IMR-90 (cell line): ENCODE measurements around the gene PACSIN2. TPM values are rescaled to one million over a fixed set of nuclear protein-coding genes. Genes with fewer than 3 reads are reported as not detected.
A peak's percentile ranks its signal among the peaks of the same experiment; 100 is the strongest.
"Not testable (repeated sequence)": the region's sequence is repeated elsewhere in the genome, so short reads cannot be mapped to it uniquely, and the experiment has no call there.

ENCODE experiments used
- ATAC-seq: fragments of 200-7000 bp; cut with Tn5 transposase; 2 replicates; pipeline ENCODE4 v1.9.1; 2020; ENCODE audit warnings: low read depth, mild to moderate bottlenecking, moderate library complexity
- BruUV-seq: library from RNA; stranded (reverse); fragments of 400-500 nt; replicated peaks from 2 replicates; lab custom pipeline; 2021; lab: Mats Ljungman, UMichigan
- CTCF ChIA-PET: fragments of 300-600 bp; formaldehyde crosslinking; extraction: SDS; loops from one replicate; lab custom pipeline; 2021; ENCODE audit warnings: antibody characterized with exemption; lab: Yijun Ruan, JAX
- POLR2A ChIA-PET: fragments of 300-600 bp; sonication (Branson Sonifier 250); formaldehyde crosslinking; loops from one replicate; lab custom pipeline; 2022; ENCODE audit warnings: antibody characterized with exemption; ENCODE audit not compliant: unreplicated experiment; lab: Charles Lee
- DNase-seq: peaks from one replicate; pipeline ENCODE4 v3.0.0; 2013
- H2AFZ ChIP-seq: replicated peaks from 2 replicates; pipeline ENCODE3; 2013; ENCODE audit warnings: low read length, mild to moderate bottlenecking; ENCODE audit not compliant: poor library complexity
- H2AK5ac ChIP-seq: 2 replicates; pipeline ENCODE4 v1.6.1; 2013; ENCODE audit warnings: low read depth, low read length, inconsistent platforms
- H2AK9ac ChIP-seq: replicated peaks from 2 replicates; pipeline ENCODE3; 2013; ENCODE audit warnings: mild to moderate bottlenecking, low read depth, low read length, moderate library complexity; ENCODE audit not compliant: poor library complexity
- H2BK120ac ChIP-seq: 2 replicates; pipeline ENCODE4 v1.6.1; 2013; ENCODE audit warnings: low read depth, low read length, inconsistent platforms
- H2BK15ac ChIP-seq: 3 replicates; pipeline ENCODE4 v1.6.1; 2013; ENCODE audit warnings: low read depth, low read length, inconsistent platforms
- H2BK20ac ChIP-seq: 2 replicates; pipeline ENCODE4 v1.6.1; 2013; ENCODE audit warnings: low read depth, mild to moderate bottlenecking, inconsistent platforms, low read length, moderate library complexity
- H2BK5ac ChIP-seq: 2 replicates; pipeline ENCODE4 v1.6.1; 2013; ENCODE audit warnings: mild to moderate bottlenecking, low read depth, low read length, inconsistent platforms; ENCODE audit not compliant: poor library complexity, severe bottlenecking
- H3K14ac ChIP-seq: replicated peaks from 2 replicates; pipeline ENCODE4 v1.6.1; 2013; ENCODE audit warnings: low read depth, low read length, inconsistent platforms
- H3K18ac ChIP-seq: 2 replicates; pipeline ENCODE4 v1.6.1; 2013; ENCODE audit warnings: low read depth, low read length, control low read depth
- H3K23ac ChIP-seq: 2 replicates; pipeline ENCODE4 v1.6.1; 2013; ENCODE audit warnings: low read depth, low read length, inconsistent platforms
- H3K27ac ChIP-seq: 2 replicates; pipeline ENCODE4 v1.5.1; 2013; ENCODE audit warnings: mild to moderate bottlenecking, control low read depth, low read length; ENCODE audit not compliant: insufficient read depth
- H3K27me3 ChIP-seq: 2 replicates; pipeline ENCODE4 v1.6.1; 2013; ENCODE audit warnings: low read length; ENCODE audit not compliant: control insufficient read depth, insufficient read depth
- H3K36me3 ChIP-seq: 2 replicates; pipeline ENCODE4 v1.6.1; 2013; ENCODE audit warnings: low read length, mixed read lengths; ENCODE audit not compliant: control insufficient read depth, insufficient read depth
- H3K4ac ChIP-seq: 2 replicates; pipeline ENCODE4 v1.6.1; 2013; ENCODE audit warnings: low read depth, low read length, inconsistent platforms
- H3K4me1 ChIP-seq: 2 replicates; pipeline ENCODE4 v1.6.1; 2013; ENCODE audit warnings: low read length, mixed read lengths; ENCODE audit not compliant: control insufficient read depth, insufficient read depth
- H3K4me2 ChIP-seq: 2 replicates; pipeline ENCODE4 v1.6.1; 2013; ENCODE audit warnings: low read depth, mild to moderate bottlenecking, control low read depth, low read length, moderate library complexity
- H3K4me3 ChIP-seq: 2 replicates; pipeline ENCODE4 v1.5.1; 2013; ENCODE audit warnings: low read depth, mild to moderate bottlenecking, control low read depth, low read length, moderate library complexity; ENCODE audit not compliant: insufficient read depth
- H3K56ac ChIP-seq: 2 replicates; pipeline ENCODE4 v1.6.1; 2013; ENCODE audit warnings: low read length, inconsistent platforms; ENCODE audit not compliant: insufficient read depth; ENCODE audit errors: extremely low read depth
- H3K79me1 ChIP-seq, 2 experiments: 2 replicates each; pipeline ENCODE4 v1.6.1; 2013; ENCODE audit warnings: low read length in 2 of 2, inconsistent platforms in 1 of 2, low read depth in 1 of 2
- H3K9ac ChIP-seq: 2 replicates; pipeline ENCODE4 v1.6.1; 2013; ENCODE audit warnings: low read depth, low read length, control low read depth
- H3K9me1 ChIP-seq: 2 replicates; pipeline ENCODE4 v1.6.1; 2013; ENCODE audit warnings: low read length, inconsistent platforms; ENCODE audit not compliant: insufficient read depth
- H3K9me3 ChIP-seq: 2 replicates; pipeline ENCODE4 v1.6.1; 2013; ENCODE audit warnings: low read length; ENCODE audit not compliant: control insufficient read depth, insufficient read depth
- H4K20me1 ChIP-seq: 2 replicates; pipeline ENCODE4 v1.6.1; 2013; ENCODE audit warnings: low read length, inconsistent platforms; ENCODE audit not compliant: insufficient read depth
- H4K5ac ChIP-seq: 2 replicates; pipeline ENCODE4 v1.6.1; 2013; ENCODE audit warnings: mild to moderate bottlenecking, low read depth, low read length, control low read depth
- H4K8ac ChIP-seq, 2 experiments: 2 replicates each; pipeline ENCODE4 v1.6.1; 2013; ENCODE audit warnings: low read depth in 2 of 2, low read length in 2 of 2, control low read depth in 1 of 2, inconsistent platforms in 1 of 2
- H4K91ac ChIP-seq: 2 replicates; pipeline ENCODE4 v1.6.1; 2013; ENCODE audit warnings: low read depth, low read length, inconsistent platforms; ENCODE audit not compliant: insufficient read depth
- WGBS, 2 experiments: methylation state at CpG; one replicate each; pipeline versions ENCODE4 v1.1.5 to v1.1.7; 2013; ENCODE audit warnings: missing lambda C conversion rate in 2 of 2; ENCODE audit not compliant: insufficient read length in 1 of 2; ENCODE audit errors: extremely low coverage in 2 of 2; 5-methylcytosine and 5-hydroxymethylcytosine counted together
- dilution Hi-C: fragments of 300-500 bp; cut with HindIII; formaldehyde crosslinking; loops from one replicate; pipeline ENCODE4 v1.14.3; 2018; ENCODE audit warnings: low sequenced_read_pairs; ENCODE audit not compliant: unreplicated experiment
- in situ Hi-C: fragments of 300-500 bp; cut with MboI; formaldehyde crosslinking; loops from 3 replicates; pipeline ENCODE4 v1.14.3; 2019; ENCODE audit warnings: low sequenced_read_pairs, inconsistent platforms, mixed read lengths
- intact Hi-C: fragments of 100-400 bp; cut with micrococcal nuclease; formaldehyde crosslinking; loops from 2 replicates; pipeline ENCODE4 v1.10.0; 2022
- polyA plus RNA-seq, 3 experiments: library from polyadenylated mRNA; depleted of rRNA; stranded (reverse); fragments of >200 nt; gene quantifications; 2 replicates each; pipeline ENCODE4 v1.2.3, GENCODE V29; 2012; ENCODE audit warnings: low replicate concordance in 1 of 3
- total RNA-seq: library from RNA; depleted of rRNA; stranded (reverse); fragments of >200 nt; gene quantifications from 2 replicates; pipeline ENCODE4 v1.2.3, GENCODE V29; 2012

The PACSIN2 gene
- total and polyA plus RNA-seq, 2 of the 4 experiments (the other 2 are of a cell fraction) = 85.0 to 118 TPM

DNA sequence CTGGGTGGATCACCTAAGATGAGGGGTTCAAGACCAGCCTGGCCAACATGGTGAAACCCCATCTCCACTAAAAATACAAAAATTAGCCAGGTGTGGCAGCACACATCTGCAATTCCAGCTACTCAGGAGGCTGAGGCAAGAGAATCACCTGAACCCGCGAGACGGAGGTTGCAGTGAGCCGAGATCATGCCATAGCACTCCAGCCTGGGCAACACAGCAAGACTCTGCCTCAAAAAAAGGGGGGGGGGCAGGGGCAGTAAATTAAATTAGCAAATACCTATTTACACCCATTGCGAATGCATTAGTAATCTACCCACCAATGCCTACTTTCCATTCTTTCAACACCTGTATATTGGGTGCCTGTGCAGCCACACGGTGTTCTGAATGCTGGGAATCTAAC, 78.3 kb downstream of the PACSIN2 start:
- WGBS, 2 experiments = 60% methylated on average over 1 of the region's 6 CpGs; no CpG with 5 or more reads in 1 of the 2 experiments
- H3K18ac ChIP-seq, H3K9me3 ChIP-seq, H3K27me3 ChIP-seq, H3K14ac ChIP-seq, H3K23ac ChIP-seq, POLR2A ChIA-PET, H3K9ac ChIP-seq, H2BK5ac ChIP-seq, ATAC-seq, H4K8ac ChIP-seq, H2AK9ac ChIP-seq, H2BK20ac ChIP-seq, H2AFZ ChIP-seq, H2BK15ac ChIP-seq, CTCF ChIA-PET, H3K36me3 ChIP-seq, H3K4me3 ChIP-seq, dilution Hi-C loops, H3K4me2 ChIP-seq, intact Hi-C loops, H3K27ac ChIP-seq, BruUV-seq, DNase-seq, H4K91ac ChIP-seq, H3K56ac ChIP-seq, H2BK120ac ChIP-seq, H4K5ac ChIP-seq, in situ Hi-C loops: not testable (repeated sequence)
- Histone ChIP-seq H3K9me1 (peaks cover 52% of the 10 kb centered on the region), H3K4ac (0 out of 2 replicates have a peak overlapping the region, but pooled peaks have one; percentile 63), H3K79me1 (peaks cover 45 to 90% of the 10 kb centered on the region in 2 experiments), H2AK5ac (peak overlapping the region; percentile 13; the same call in 1 of the 2 replicates), H3K4me1 (peaks cover 50% of the 10 kb centered on the region), H4K20me1 (peaks cover 57% of the 10 kb centered on the region)
